ENCODE measurements around the gene TMEM175. TPM values are rescaled to one million over a fixed set of nuclear protein-coding genes. Genes with fewer than 3 reads are reported as not detected.

The TMEM175 gene
- total and polyA plus RNA-seq, 2 of the 8 experiments (the other 6 are each of a cell fraction or from before 2014, with no cell fraction given), result 4.9 to 20.7 TPM

DNA sequence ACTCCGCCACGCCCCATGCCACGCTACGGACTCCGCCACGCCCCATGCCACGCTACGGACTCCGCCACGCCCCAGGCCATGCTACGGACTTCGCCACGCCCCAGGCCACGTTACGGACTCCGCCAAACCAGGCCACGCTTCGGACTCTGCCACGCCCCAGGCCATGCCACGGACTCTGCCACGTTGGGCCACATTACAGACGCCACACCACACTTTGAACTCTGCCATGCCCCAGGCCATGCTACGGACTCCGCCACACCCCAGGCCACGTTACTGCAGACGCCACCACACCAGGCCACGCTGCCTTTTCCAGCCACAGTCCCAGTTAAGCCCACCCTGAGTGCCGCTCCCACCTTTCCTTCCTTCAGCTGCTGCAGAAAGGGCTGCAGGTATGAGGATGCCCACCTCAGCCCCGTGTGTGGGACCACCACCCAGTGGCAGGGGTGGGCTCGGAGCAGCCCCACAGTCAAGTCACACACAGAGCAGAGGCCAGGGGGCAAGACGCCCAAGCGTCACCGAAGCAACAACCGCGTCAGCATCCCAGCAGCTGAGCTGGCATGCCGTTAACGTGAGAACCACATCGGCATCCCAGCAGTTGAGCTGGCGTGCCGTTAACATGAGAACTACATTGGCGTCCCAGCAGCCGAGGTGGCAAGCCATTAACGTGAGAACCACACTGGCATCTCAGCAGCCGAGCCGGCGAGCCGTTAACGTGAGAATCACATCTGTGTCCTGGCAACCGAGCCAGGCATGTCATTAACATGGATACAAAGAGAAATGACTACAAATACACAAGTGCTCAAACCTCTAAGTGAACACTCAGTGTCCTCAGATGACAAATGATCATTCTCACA is 26.5 kb upstream of the TMEM175 start:
- Histone ChIP-seq H4K20me1 (replicated peaks in 1 of 2; ENCODE audit: control insufficient read depth in 1 of 2, insufficient read depth in 2 of 2, low read length in 2 of 2) (peaks cover 3 to 4% of the 10 kb centered on the region in 2 experiments), H3K4me2 (ENCODE audit: insufficient read depth in 1 of 2, low read depth in 2 of 2, low read length in 2 of 2) (no peak overlapping the region), H3K79me1 (ENCODE audit: low read depth, low read length) (peaks cover 8% of the 10 kb centered on the region; the same call in 1 of the 2 replicates), H3K36me3 (ENCODE audit: control insufficient read depth in 2 of 4, insufficient read depth in 4 of 4, low read length in 3 of 4) (peaks cover 0 to 3% (median 0%) of the 10 kb centered on the region in 4 experiments; a peak in 1 of 8 replicates), H2BK20ac (ENCODE audit: low read length) (no peak overlapping the region), H3K23me2 (ENCODE audit: low read depth, low read length) (no peaks in the 10 kb centered on the region), H2BK15ac (ENCODE audit: low read length) (no peak overlapping the region), H2AFZ (ENCODE audit: low read length) (no peak overlapping the region), H3K56ac (replicated peaks; ENCODE audit: insufficient read length, low read depth, low read length) (no peak overlapping the region), H4K91ac (replicated peaks; ENCODE audit: insufficient read length, low read length) (no peak overlapping the region), H3K79me2 (ENCODE audit: control insufficient read depth in 1 of 2, insufficient read depth in 2 of 2, low read length in 2 of 2) (peaks cover 0 to 4% of the 10 kb centered on the region in 2 experiments; a peak in 2 of 4 replicates), H3K23ac (ENCODE audit: insufficient read length) (no peak overlapping the region), H3K27ac (ENCODE audit: low read depth, low read length) (no peak overlapping the region), H2BK5ac (ENCODE audit: low read depth, low read length) (no peak overlapping the region), H3K9me3 (ENCODE audit: insufficient read depth in 2 of 2, low read depth in 1 of 2, low read length in 1 of 2) (peaks cover 0 to 10% of the 10 kb centered on the region in 2 experiments; a peak in 1 of 4 replicates), H3K4ac (replicated peaks; ENCODE audit: insufficient read length, low read depth, low read length) (no peak overlapping the region), H3K18ac (ENCODE audit: extremely low read depth, low read length) (no peak overlapping the region), H3K9ac (replicated peaks in 1 of 4; ENCODE audit: extremely low read depth in 1 of 4, low read depth in 3 of 4, low read length in 3 of 4) (no peak overlapping the region), H2BK12ac (ENCODE audit: low read depth, low read length) (no peak overlapping the region), H3K27me3 (replicated peaks in 1 of 4; ENCODE audit: control insufficient read depth in 3 of 4, extremely low read depth in 1 of 4, insufficient read depth in 3 of 4, low read length in 3 of 4) (no peaks in the 10 kb centered on the region; a peak in 1 of 7 replicates), H2AK5ac (ENCODE audit: low read depth, low read length) (no peak overlapping the region), H3K4me1 (replicated peaks in 1 of 4; ENCODE audit: control insufficient read depth in 3 of 4, insufficient read depth in 4 of 4, low read length in 3 of 4) (peaks cover 0 to 8% (median 0%) of the 10 kb centered on the region in 4 experiments; a peak in 3 of 7 replicates), H2BK120ac (replicated peaks; ENCODE audit: low read depth, low read length) (no peak overlapping the region), H4K8ac (ENCODE audit: extremely low read depth, insufficient read depth, low read length) (no peak overlapping the region; the same call in 1 of the 2 replicates), H3K14ac (ENCODE audit: insufficient read length) (no peak overlapping the region), H4K5ac (ENCODE audit: insufficient read length, low read depth, low read length) (no peak overlapping the region), H3K4me3 (ENCODE audit: extremely low read depth in 1 of 4, insufficient read depth in 2 of 4, low read depth in 3 of 4, low read length in 4 of 4) (no peak overlapping the region)
- no peak for DNase-seq (ENCODE audit: low read depth in 1 of 2, low spot score in 2 of 2)
- CTCF ChIA-PET (ENCODE audit: partially characterized antibody), result no interaction called here
- POLR2A ChIA-PET (ENCODE audit: partially characterized antibody), result no interaction called here
- TF ChIP-seq HDAC2 (IDR thresholded peaks at IDR 0.05; ENCODE audit: borderline replicate concordance in 1 of 2, low read depth in 2 of 2, low read length in 2 of 2) (no peak), FOSL1 (IDR thresholded peaks at IDR 0.05; ENCODE audit: insufficient read depth, low read depth, low read length) (peak; percentile 91), KDM1A (IDR thresholded peaks at IDR 0.05; ENCODE audit: borderline replicate concordance, low read length) (peak; percentile 64; the same call in 1 of the 2 replicates), POLR2A (IDR thresholded peaks at IDR 0.05; ENCODE audit: control extremely low read depth in 1 of 2, low read depth in 2 of 2, low read length in 2 of 2) (no peak), EGR1 (IDR thresholded peaks at IDR 0.05; ENCODE audit: borderline replicate concordance, low read depth, low read length) (peak; percentile 99)
- WGBS, 2 experiments (ENCODE audit: extremely low coverage in 1 of 2, insufficient coverage in 1 of 2, insufficient read length in 1 of 2, insufficient replicate concordance in 2 of 2, low coverage in 1 of 2, low lambda C conversion rate in 2 of 2, missing lambda C conversion rate in 1 of 2), result 96% methylated on average over 47 of the region's 49 CpGs; no CpG with 5 or more reads in 1 of the 2 experiments
- no peak for FAIRE-seq
